HCT116 (cell line): ENCODE results near the gene PIPOX. TPM values are rescaled to one million over a fixed set of nuclear protein-coding genes. Genes with fewer than 3 reads are reported as not detected.

Experiments used
- ATAC-seq: fragments of 200-7000 bp; cut with Tn5 transposase; 2 replicates; pipeline ENCODE4 v1.9.1; 2020; ENCODE audit warnings: mild to moderate bottlenecking, moderate library complexity
- BruUV-seq: library from RNA; stranded (reverse); fragments of 400-500 nt; replicated peaks from 2 replicates; lab custom pipeline; 2021; lab: Mats Ljungman, UMichigan
- CTCF ChIA-PET: fragments of 300-600 bp; sonication (Branson Sonifier 250); formaldehyde crosslinking; loops from one replicate; lab custom pipeline; 2021; ENCODE audit warnings: antibody characterized with exemption; lab: Charles Lee
- POLR2A ChIA-PET: fragments of 300-600, 350-600 bp; sonication (Branson Sonifier 250); formaldehyde crosslinking; loops from one replicate; lab custom pipeline; 2021; ENCODE audit warnings: antibody characterized with exemption; lab: Charles Lee
- RAD21 ChIA-PET, 2 experiments: fragments of 300-600 bp; sonication (Branson Sonifier 250); formaldehyde crosslinking; loops; one replicate each; lab custom pipeline; 2023; ENCODE audit warnings: low total read pairs in 2 of 2; ENCODE audit not compliant: uncharacterized antibody in 2 of 2, unreplicated experiment in 2 of 2, low non-redundant PET in 1 of 2; lab: Charles Lee
- DNase-seq: peaks from one replicate; pipeline ENCODE4 v3.0.0-alpha.2; 2010; ENCODE audit warnings: low read depth, low spot score
- H2AFZ ChIP-seq: fragments of 200-600 bp; shearing (Covaris generic), sonication (generic); 2 replicates; pipeline ENCODE4 v1.6.1; 2017; ENCODE audit warnings: low read depth, mixed run types, mixed read lengths, antibody characterized with exemption, low read length; ENCODE audit not compliant: poor library complexity, severe bottlenecking
- H3K27ac ChIP-seq: 2 replicates; pipeline ENCODE4 v1.5.1; 2012; ENCODE audit warnings: low read depth, low read length
- H3K27me3 ChIP-seq: fragments of 200-600 bp; sonication (generic); 2 replicates; pipeline ENCODE4 v1.6.1; 2016; ENCODE audit warnings: mixed run types, low read length, mixed read lengths; ENCODE audit not compliant: insufficient read depth
- H3K36me3 ChIP-seq, 2 experiments: fragments of 200-500 bp in 1 of 2; fragments of 200-600 bp in 1 of 2; sonication (Bioruptor generic) in 1 of 2; sonication (generic) in 1 of 2; 2 replicates each; pipeline versions ENCODE4 v1.5.1 to v1.6.1; 2014 to 2016; ENCODE audit warnings: low read length in 2 of 2, inconsistent platforms in 1 of 2, mixed read lengths in 1 of 2, mixed run types in 1 of 2; ENCODE audit not compliant: insufficient read depth in 2 of 2, control insufficient read depth in 1 of 2
- H3K4me1 ChIP-seq, 2 experiments: fragments of 200-600 bp in 1 of 2; sonication (generic) in 1 of 2; 2 replicates each; pipeline versions ENCODE4 v1.5.1 to v1.6.1; 2012 to 2017; ENCODE audit warnings: low read length in 2 of 2, inconsistent platforms in 1 of 2, mild to moderate bottlenecking in 1 of 2, mixed read lengths in 1 of 2, mixed run types in 1 of 2, moderate library complexity in 1 of 2; ENCODE audit not compliant: insufficient read depth in 2 of 2, control insufficient read depth in 1 of 2
- H3K4me2 ChIP-seq: fragments of 200-600 bp; sonication (generic); 2 replicates; pipeline ENCODE4 v1.6.1; 2017; ENCODE audit warnings: mixed run types, low read length, mixed read lengths
- H3K4me3 ChIP-seq, 2 experiments: fragments of 200-600 bp in 1 of 2; sonication (generic) in 1 of 2; replicated peaks in 1 of 2; 2 replicates each; pipeline ENCODE4 v1.5.1; 2011 to 2016; ENCODE audit warnings: low read length in 2 of 2, control low read depth in 1 of 2, low read depth in 1 of 2, mild to moderate bottlenecking in 1 of 2, mixed read lengths in 1 of 2, mixed run types in 1 of 2
- H3K79me2 ChIP-seq: fragments of 200-600 bp; sonication (generic); 2 replicates; pipeline ENCODE4 v1.6.1; 2017; ENCODE audit warnings: mild to moderate bottlenecking, mixed run types, low read length, moderate library complexity, mixed read lengths; ENCODE audit not compliant: insufficient read depth
- H3K9ac ChIP-seq: fragments of 200-600 bp; sonication (generic); 2 replicates; pipeline ENCODE4 v1.6.1; 2016; ENCODE audit warnings: low read length, mixed read lengths
- H3K9me2 ChIP-seq: fragments of 200-600 bp; sonication (generic), shearing (Covaris generic); 2 replicates; pipeline ENCODE4 v1.6.1; 2017; ENCODE audit warnings: mixed run types, mild to moderate bottlenecking, moderate library complexity; ENCODE audit not compliant: insufficient read depth
- H3K9me3 ChIP-seq, 2 experiments: fragments of 200-500 bp in 1 of 2; fragments of 200-600 bp in 1 of 2; sonication (Bioruptor generic) in 1 of 2; sonication (generic) in 1 of 2; 2 replicates each; pipeline ENCODE4 v1.6.1; 2014 to 2017; ENCODE audit warnings: low read length in 2 of 2, mixed read lengths in 2 of 2, inconsistent platforms in 1 of 2, low read depth in 1 of 2, mild to moderate bottlenecking in 1 of 2, mixed run types in 1 of 2, moderate library complexity in 1 of 2; ENCODE audit not compliant: control insufficient read depth in 1 of 2, insufficient read depth in 1 of 2
- H4K20me1 ChIP-seq: fragments of 200-600 bp; sonication (generic), shearing (Covaris generic); 2 replicates; pipeline ENCODE4 v1.6.1; 2017; ENCODE audit warnings: mixed run types, mild to moderate bottlenecking, moderate library complexity; ENCODE audit not compliant: insufficient read depth
- CTCF ChIP-seq, 3 experiments: fragments of 200-600 bp in 1 of 3; sonication (generic) in 1 of 3; IDR thresholded peaks in 2 of 3; conservative IDR thresholded peaks in 1 of 3; 2 replicates each; pipeline ENCODE4 v1.5.1; 2012 to 2017; ENCODE audit warnings: low read depth in 2 of 3, low read length in 2 of 3, antibody characterized with exemption in 1 of 3, borderline replicate concordance in 1 of 3, control low read depth in 1 of 3, mild to moderate bottlenecking in 1 of 3, mixed read lengths in 1 of 3, mixed run types in 1 of 3, moderate library complexity in 1 of 3; ENCODE audit not compliant: insufficient read depth in 1 of 3
- EZH2 ChIP-seq: fragments of 200-600 bp; sonication (generic); IDR thresholded peaks from 2 replicates; pipeline ENCODE4 v1.6.1; 2017; ENCODE audit warnings: antibody characterized with exemption, mixed run types
- EZH2phosphoT487 ChIP-seq: fragments of 200-600 bp; IDR thresholded peaks from 2 replicates; pipeline ENCODE4 v1.6.1; 2018; ENCODE audit warnings: antibody characterized with exemption, borderline replicate concordance
- POLR2AphosphoS5 ChIP-seq: IDR thresholded peaks from 2 replicates; pipeline ENCODE4 v1.6.1; 2011; ENCODE audit warnings: mild to moderate bottlenecking, low read depth, low read length, moderate library complexity
- RAD21 ChIP-seq: IDR thresholded peaks from 2 replicates; pipeline ENCODE4 v1.6.1; 2012; ENCODE audit warnings: low read depth, mild to moderate bottlenecking
- SP1 ChIP-seq: IDR thresholded peaks from 2 replicates; pipeline ENCODE4 v1.6.1; 2012; ENCODE audit warnings: low read depth
- SRF ChIP-seq: IDR thresholded peaks from 2 replicates; pipeline ENCODE4 v1.6.1; 2012; ENCODE audit warnings: low read depth
- YY1 ChIP-seq: IDR thresholded peaks from 2 replicates; pipeline ENCODE4 v1.6.1; 2011; ENCODE audit warnings: low read length, low read depth, moderate library complexity, mild to moderate bottlenecking; ENCODE audit not compliant: insufficient replicate concordance; ENCODE audit errors: extremely low read depth
- ZFX ChIP-seq: fragments of 450-650 bp; IDR thresholded peaks from 2 replicates; pipeline ENCODE4 v1.6.1; 2017
- intact Hi-C: fragments of 100-400 bp; cut with micrococcal nuclease; formaldehyde crosslinking; loops from 2 replicates; pipeline ENCODE4 v1.10.0; 2022
- total RNA-seq: library from RNA; stranded (reverse); gene quantifications from one replicate; pipeline ENCODE4 v1.2.1, GENCODE V29; 2021; ENCODE audit not compliant: unreplicated experiment
- TF ChIP-seq, protein P1 (sequence below): IDR thresholded peaks from 2 replicates; pipeline ENCODE4 v1.6.1; 2012

The PIPOX gene
- total RNA-seq, 1 experiment from 2014 or later: 1.8 TPM

GRCh38 chr17:29024316-29024952 lies 18.5 kb upstream of the PIPOX start:
- no peak for TF ChIP-seq ZFX
- ATAC-seq (no peak), DNase-seq (no peak)
- Histone ChIP-seq H4K20me1 (no peaks in the 10 kb centered on the region), H3K27me3 (peaks cover 56% of the 10 kb centered on the region), H3K27ac (no peak overlapping the region), H3K4me2 (no peak overlapping the region), H3K9ac (no peak overlapping the region), H3K9me2 (no peaks in the 10 kb centered on the region), H3K79me2 (no peaks in the 10 kb centered on the region), H3K9me3 (no peaks in the 10 kb centered on the region), H3K36me3 (no peaks in the 10 kb centered on the region), H3K4me3 (no peak overlapping the region), H2AFZ (no peak overlapping the region), H3K4me1 (no peaks in the 10 kb centered on the region)
- intact Hi-C loops: no loop called here
- no TSS peak for BruUV-seq
- ChIA-PET POLR2A (no interaction called here), CTCF (no interaction called here), RAD21 (no interaction called here)

DNA sequence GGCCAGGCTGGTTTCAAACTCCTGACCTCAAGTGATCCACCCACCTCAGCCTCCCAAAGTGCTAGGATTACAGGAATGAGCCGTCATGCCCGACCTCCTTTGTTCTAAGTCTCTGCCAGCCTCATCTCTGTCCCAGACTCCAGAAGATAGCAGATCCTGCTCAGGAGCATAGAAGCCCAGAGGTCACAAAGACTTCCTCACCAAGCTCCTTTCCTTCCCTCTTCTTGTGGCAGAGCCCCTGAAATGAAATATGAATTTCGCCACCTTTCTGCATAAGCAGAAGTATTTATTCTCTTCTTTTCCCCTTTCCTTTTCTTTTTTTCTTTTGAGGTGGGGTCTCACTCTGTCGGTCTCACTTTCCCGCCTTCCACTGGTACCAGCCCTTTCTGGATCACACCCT lies 11.5 kb upstream of the PIPOX start:
- no peaks in the 10 kb centered on the region for H3K79me2 ChIP-seq
- ChIA-PET RAD21 (no interaction called here), CTCF (no interaction called here)
- ATAC-seq: no peak
- H2AFZ ChIP-seq: no peak overlapping the region
- H3K9me3 ChIP-seq: peaks cover 12 to 18% of the 10 kb centered on the region in 2 experiments; a peak in 2 of 4 replicates
- peaks cover 44% of the 10 kb centered on the region for H3K27me3 ChIP-seq
- H3K4me3 ChIP-seq: no peak overlapping the region
- no peak overlapping the region for H3K27ac ChIP-seq
- H3K9ac ChIP-seq: no peak overlapping the region
- H3K36me3 ChIP-seq: no peaks in the 10 kb centered on the region
- DNase-seq: no peak
- no peaks in the 10 kb centered on the region for H3K9me2 ChIP-seq
- BruUV-seq: no TSS peak
- H3K4me2 ChIP-seq: no peak overlapping the region
- no peaks in the 10 kb centered on the region for H4K20me1 ChIP-seq
- H3K4me1 ChIP-seq: no peaks in the 10 kb centered on the region
- TF ChIP-seq ZFX: no peak
- TF ChIP-seq, protein P1, sequence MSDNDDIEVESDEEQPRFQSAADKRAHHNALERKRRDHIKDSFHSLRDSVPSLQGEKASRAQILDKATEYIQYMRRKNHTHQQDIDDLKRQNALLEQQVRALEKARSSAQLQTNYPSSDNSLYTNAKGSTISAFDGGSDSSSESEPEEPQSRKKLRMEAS: no peak
- TF ChIP-seq SRF: no peak
- no peak for TF ChIP-seq POLR2AphosphoS5
- TF ChIP-seq EZH2: no peak
- TF ChIP-seq EZH2phosphoT487: no peak
- no peak for TF ChIP-seq RAD21
- TF ChIP-seq SP1: no peak
- TF ChIP-seq YY1: no peak
- no peak for TF ChIP-seq CTCF (IDR thresholded peaks at IDR 0.05 in 2 of 3, conservative IDR thresholded peaks at IDR 0.05 in 1 of 3; ENCODE audit: borderline replicate concordance in 1 of 3, insufficient read depth in 1 of 3, low read depth in 2 of 3, low read length in 2 of 3)
- TF ChIP-seq, all 23 proteins: peak for 0
- POLR2A ChIA-PET: no interaction called here
- intact Hi-C loops: no loop called here
